Muscle of arm (tissue), 14 donors: ENCODE measurements around the gene NDUFV3. TPM values are rescaled to one million over a fixed set of nuclear protein-coding genes. Genes with fewer than 3 reads are reported as not detected.
A peak's percentile ranks its signal among the peaks of the same experiment; 100 is the strongest.
"Not testable (repeated sequence)": the region's sequence is repeated elsewhere in the genome, so short reads cannot be mapped to it uniquely, and the experiment has no call there.

ENCODE experiments used
- DNase-seq: peaks from one replicate; pipeline ENCODE4 v3.0.0-alpha.2; 2013
- long read RNA-seq, 11 donors: transcript quantifications; one replicate each; lab custom pipeline, GENCODE V29; 2026
- polyA plus RNA-seq, 12 donors: library from polyadenylated mRNA; unstranded; fragments of 120-200 nt; gene quantifications; one replicate each; pipeline ENCODE4 v1.2.1, GENCODE V29; 2013; ENCODE audit not compliant: insufficient read length in 12 of 12

The NDUFV3 gene
- polyA plus RNA-seq, result 10 to 100 TPM; 22.0 to 89.7 (median 33.6) TPM
- long read RNA-seq, donor 1, full-length matches to known transcripts, result 30 of 39 reads
- long read RNA-seq, donor 1, partial matches to known transcripts, result 9 of 39 reads
- long read RNA-seq, donor 1, other reads (novel, unspliced or antisense), result 0 of 39 reads
- long read RNA-seq, donor 2, full-length matches to known transcripts, result 33 of 42 reads
- long read RNA-seq, donor 2, partial matches to known transcripts, result 9 of 42 reads
- long read RNA-seq, donor 2, other reads (novel, unspliced or antisense), result 0 of 42 reads
- long read RNA-seq, donor 3, full-length matches to known transcripts, result 18 of 18 reads
- long read RNA-seq, donor 3, partial matches to known transcripts, result 0 of 18 reads
- long read RNA-seq, donor 3, other reads (novel, unspliced or antisense), result 0 of 18 reads
- long read RNA-seq, donor 4, full-length matches to known transcripts, result 8 of 8 reads
- long read RNA-seq, donor 4, partial matches to known transcripts, result 0 of 8 reads
- long read RNA-seq, donor 4, other reads (novel, unspliced or antisense), result 0 of 8 reads
- long read RNA-seq, donor 5, full-length matches to known transcripts, result 55 of 63 reads
- long read RNA-seq, donor 5, partial matches to known transcripts, result 8 of 63 reads
- long read RNA-seq, donor 5, other reads (novel, unspliced or antisense), result 0 of 63 reads
- long read RNA-seq, donor 6, full-length matches to known transcripts, result 15 of 15 reads
- long read RNA-seq, donor 6, partial matches to known transcripts, result 0 of 15 reads
- long read RNA-seq, donor 6, other reads (novel, unspliced or antisense), result 0 of 15 reads
- long read RNA-seq, donor 7, full-length matches to known transcripts, result 19 of 19 reads
- long read RNA-seq, donor 7, partial matches to known transcripts, result 0 of 19 reads
- long read RNA-seq, donor 7, other reads (novel, unspliced or antisense), result 0 of 19 reads
- long read RNA-seq, donor 8, full-length matches to known transcripts, result 55 of 55 reads
- long read RNA-seq, donor 8, partial matches to known transcripts, result 0 of 55 reads
- long read RNA-seq, donor 8, other reads (novel, unspliced or antisense), result 0 of 55 reads
- long read RNA-seq, donor 9, full-length matches to known transcripts, result 11 of 11 reads
- long read RNA-seq, donor 9, partial matches to known transcripts, result 0 of 11 reads
- long read RNA-seq, donor 9, other reads (novel, unspliced or antisense), result 0 of 11 reads
- long read RNA-seq, donor 10, full-length matches to known transcripts, result 37 of 42 reads
- long read RNA-seq, donor 10, partial matches to known transcripts, result 0 of 42 reads
- long read RNA-seq, donor 10, other reads (novel, unspliced or antisense), result 5 of 42 reads
- long read RNA-seq, donor 11, full-length matches to known transcripts, result 31 of 36 reads
- long read RNA-seq, donor 11, partial matches to known transcripts, result 5 of 36 reads
- long read RNA-seq, donor 11, other reads (novel, unspliced or antisense), result 0 of 36 reads

DNA sequence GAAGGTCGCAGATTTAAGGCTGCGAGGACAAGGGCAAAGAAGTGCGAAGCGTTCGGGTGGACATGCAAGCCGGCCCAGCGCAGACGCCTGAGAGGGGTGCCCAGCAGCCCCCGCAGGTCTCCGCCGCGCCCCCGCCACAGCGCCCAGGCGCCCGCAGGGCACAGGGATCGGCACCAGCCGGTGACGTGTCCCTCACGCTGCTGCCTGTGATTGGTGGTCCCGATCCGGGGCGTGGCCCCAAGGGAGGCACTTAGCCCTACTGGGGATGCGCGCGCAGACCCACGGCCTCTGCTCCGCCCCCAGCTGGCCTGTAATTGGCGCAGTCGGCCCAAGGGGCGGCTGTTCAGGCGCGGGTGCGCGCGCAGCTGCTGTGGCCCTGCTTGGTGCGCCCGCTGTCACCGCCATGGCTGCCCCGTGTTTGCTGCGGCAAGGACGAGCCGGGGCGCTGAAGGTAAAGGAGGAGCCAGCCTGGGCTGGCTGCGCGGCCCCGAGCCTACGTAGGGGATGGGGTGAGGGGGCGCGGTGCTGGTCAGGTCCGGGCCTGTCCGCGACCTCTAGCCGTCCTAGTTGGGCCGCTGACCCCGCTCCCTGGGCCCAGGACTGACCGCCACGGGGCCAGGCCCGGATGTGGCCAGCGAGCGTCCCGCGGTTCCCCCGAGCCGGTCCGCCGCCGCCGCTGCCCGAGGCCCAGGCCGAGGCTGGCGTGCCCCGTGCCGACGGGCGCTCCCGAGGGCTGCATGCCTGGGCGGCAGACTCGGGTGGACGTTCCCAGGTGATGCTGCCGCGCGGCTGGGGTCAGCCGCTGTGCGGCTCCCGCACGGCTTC is at the start of gene NDUFV3:
TSS of gene NDUFV3 (plus strand) at position 379 of the 825 bp plus-strand sequence. CDS start at position 404, 25 bp downstream.
- DNase-seq, result peak; percentile 99

DNA sequence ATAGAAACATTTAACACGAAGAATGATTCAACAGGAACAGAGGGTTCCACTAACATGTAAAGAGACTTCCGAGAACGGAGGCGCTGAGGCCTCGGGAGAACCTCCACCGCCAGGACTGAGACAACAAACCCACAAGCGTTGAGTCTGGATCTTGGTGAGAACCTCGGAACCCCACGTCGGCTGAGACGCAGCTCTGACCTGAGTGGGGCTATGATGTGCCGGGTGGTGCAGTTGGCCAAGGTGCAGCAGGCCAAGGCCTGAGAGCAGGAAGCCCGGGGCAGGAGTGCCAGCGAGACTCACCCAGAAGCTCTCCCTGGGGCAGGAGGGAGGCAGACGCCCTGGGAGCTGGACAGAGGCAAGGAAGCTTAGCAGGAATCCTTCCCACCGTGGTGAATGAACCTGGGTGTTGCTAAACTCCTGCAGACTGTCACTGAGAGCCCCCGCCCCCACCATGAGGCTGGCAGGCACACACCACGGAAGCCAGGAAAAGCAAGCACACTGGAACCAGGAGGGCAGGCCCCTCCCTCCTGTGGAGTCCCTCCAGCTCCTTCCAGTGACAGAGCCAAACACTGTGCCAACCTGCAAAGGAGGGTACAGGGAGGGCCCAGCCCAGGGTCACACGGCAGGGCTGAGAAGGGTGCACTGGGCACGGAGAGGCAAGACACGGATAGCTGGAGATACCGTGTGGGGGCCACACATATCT is 48.5 kb upstream of the NDUFV3 start:
- no peak for DNase-seq

DNA sequence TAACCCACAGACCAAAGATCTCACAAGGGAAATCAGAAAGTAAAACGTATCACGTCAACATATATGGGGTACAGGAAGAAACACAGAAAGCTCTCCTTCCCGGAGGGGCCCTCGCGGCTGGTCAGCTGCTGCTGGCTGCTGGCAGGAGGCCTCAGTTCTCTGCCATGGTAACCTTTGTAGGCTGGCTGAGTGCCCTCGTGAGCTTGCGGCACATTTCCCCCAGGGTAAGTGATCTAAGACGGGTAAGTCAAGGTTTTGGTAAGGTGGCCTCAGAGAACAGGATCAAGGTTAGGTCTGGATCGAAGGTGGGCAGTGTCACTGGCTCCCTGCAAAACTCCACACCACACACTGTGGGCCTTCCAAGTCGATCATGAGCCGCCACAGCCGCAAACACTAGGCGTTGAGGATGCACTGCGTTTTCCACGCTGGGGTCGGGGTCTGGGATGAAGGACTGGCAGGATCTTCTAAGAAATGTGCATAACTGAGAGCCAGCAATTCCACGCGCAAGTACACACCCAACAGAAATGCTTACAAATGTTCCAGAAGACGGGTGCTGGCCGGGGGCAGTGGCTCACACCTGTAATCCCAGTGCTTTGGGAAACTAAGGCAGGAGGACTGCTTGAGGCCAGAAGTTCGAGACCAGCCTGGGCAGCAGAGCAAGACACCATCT is 47.7 kb upstream of the NDUFV3 start:
- no peak for DNase-seq

DNA sequence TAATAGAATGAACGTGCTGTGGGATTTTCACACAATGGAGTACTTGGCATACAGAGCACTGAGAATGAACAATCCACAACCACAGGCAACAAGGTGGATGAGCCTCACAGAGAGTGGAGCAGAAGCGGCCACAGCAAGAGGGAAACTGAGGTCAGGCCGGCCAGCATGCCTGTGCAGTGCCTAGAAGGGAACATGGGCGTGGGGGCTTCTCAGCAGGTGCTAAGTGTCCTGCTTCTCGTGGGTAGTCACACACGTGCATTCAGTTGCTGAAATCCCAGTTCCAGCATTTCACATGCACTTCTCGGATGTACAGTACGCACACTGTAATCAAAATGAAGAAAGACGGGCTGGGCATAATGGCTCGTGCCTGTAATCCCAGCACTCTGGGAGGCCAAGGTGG is 46.9 kb upstream of the NDUFV3 start:
- DNase-seq, result no peak

DNA sequence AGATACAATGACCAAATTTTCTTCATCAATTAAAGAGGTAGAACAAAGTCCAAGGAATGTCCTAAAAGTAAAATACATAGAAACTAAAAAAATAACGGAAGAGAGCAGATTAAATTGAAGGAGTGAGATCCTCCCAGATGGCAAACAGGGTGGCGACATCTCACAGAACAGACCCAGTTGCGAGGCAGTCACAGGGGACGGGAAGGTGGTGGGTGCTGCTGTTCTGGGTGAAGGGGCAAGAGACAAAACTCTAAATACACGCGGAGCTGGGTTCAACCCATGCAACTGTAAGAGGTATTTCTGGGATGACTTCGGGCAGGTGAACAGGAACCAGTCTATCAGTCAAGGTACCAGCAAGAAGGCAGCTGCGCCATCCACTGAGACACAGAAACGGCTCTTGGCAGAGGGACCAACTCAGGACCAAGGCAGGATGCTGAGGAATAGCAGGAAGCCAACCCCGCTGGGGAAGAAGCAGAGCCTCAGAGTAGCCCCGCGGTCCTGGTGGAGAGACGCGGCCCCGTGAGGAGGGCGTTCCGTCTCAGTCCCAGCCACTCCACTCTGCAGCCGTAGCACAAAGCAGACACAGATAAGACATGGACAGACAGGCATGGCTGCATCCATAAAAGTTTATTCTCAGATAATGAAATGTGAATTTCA is 45.9 kb upstream of the NDUFV3 start:
- DNase-seq, result no peak

DNA sequence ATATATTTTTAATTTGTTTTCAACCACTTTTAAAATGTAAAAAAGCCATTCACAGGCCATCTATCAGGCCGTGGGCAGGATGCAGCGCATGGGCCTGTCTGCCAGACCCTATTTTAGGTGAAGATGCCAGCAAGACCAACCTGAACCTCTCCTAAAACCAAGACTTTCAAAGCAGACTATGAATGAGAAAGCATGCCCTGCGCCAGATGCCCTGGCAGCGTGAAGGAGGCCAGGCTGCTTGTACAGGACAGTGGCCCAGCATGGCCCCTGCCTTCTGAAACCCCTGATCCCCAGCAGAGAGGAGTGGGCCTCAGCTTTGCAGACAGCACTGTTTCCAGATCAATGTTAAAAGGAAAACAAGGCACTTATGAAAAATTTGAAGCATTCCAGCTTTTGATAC is 45.4 kb upstream of the NDUFV3 start:
- no peak for DNase-seq

DNA sequence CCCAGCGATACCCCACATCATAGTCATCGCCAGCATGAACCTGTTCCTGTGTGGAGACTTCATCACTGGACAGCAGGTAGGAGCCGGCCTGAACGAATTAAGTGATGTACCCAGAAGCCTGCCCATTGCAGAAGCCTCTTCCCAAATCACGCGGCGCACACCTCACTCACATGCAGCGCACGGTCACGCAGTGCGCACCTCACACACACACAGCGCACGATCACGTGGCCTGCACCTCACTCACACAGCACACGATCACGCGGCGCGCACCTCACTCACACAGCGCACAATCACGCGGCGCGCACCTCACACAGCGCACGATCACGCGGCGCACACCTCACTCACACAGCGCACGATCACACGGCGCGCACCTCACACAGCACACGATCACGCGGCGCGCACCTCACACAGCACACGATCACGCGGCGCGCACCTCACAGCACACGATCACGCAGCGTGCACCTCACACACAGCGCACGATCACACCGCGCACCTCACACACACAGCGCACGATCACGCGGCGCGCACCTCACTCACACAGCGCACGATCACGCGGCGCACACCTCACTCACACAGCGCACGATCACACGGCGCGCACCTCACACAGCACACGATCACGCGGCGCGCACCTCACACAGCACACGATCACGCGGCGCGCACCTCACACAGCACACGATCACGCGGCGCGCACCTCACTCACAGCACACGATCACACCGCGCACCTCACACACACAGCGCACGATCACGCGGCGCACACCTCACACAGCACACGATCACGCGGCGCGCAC is 44.8 kb upstream of the NDUFV3 start:
- DNase-seq, result not testable (repeated sequence)

DNA sequence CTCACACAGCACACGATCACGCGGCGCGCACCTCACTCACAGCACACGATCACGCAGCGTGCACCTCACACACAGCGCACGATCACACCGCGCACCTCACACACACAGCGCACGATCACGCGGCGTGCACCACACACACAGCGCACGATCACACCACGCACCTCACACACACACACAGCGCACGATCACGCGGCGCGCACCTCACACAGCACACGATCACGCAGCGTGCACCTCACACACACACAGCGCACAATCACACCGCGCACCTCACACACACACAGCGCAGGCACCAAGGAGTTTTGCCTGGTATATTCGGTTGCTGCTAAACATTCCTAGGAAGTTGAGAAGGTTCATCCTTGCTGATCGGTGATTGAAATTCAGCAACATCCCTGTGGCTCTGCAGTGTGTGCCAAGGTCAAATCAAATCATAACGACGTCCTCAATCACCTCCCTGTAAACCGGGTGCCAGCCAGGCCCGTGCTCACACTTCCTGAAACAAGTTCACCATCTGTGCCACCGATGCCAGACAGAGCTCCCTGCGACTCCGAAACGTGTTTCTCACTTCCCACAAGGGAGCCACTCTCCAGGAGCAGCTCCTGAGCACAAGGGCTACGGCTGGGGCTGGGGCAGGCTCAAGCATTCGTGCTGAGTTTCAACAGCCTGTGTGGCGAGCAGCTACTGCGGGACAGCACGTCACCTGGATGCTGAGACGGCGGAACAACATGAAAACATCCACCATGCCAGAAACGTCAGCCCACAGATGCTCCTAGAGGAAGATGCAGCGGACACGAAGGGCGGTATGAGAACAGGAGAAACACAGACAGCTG is 44.0 kb upstream of the NDUFV3 start:
- DNase-seq, result no peak

DNA sequence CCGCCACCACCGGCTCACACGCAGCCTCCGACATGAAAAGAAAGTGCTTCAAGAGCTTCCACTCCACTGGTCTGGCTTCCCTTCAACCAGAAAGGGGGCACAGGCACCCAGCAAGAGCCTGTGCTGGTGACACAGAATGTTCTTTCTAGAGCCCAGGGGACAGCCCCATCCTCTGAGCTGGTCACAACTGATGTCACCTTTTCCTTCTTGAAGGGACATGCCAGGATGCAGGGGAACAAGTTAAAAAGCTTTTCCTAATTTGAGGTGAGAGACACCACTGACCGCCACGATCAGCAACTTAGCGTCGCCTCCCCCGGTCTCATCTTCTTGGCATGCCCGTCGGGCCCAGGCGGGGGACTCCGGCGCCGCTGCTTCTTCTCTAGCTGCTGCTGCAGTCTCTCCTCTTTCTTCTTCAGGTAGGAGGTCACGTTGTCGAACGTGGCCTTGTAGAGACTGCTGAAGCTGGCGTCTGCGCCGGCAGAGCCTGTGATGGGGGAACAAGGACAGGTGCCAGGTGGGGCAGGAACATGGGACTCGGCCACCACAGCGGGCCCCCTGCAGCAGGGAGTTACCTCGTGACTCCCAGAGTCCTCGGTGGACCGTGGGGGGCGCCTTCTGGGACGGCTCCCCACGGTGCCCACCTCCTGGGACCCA is 43.2 kb upstream of the NDUFV3 start:
- DNase-seq, result no peak

DNA sequence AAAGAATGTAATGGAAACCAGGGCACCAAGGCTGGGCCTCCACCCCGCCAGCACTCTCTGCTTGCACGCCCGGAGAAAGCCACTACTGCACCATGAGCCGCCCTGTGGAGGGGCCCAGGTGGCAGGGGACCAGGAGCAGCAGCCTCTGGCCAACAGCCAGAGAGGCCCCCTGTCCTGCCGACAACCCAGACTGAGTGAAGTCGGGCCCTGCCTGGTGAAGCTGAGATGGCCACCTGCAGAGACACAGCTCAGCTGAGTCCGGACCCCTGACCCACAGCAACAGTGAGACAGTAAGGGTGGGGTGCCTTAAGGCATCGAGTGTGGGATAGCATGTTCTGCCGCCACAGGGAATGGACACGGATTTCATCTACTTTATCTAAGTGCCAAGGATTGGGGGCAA is 42.6 kb upstream of the NDUFV3 start:
- DNase-seq, result no peak

DNA sequence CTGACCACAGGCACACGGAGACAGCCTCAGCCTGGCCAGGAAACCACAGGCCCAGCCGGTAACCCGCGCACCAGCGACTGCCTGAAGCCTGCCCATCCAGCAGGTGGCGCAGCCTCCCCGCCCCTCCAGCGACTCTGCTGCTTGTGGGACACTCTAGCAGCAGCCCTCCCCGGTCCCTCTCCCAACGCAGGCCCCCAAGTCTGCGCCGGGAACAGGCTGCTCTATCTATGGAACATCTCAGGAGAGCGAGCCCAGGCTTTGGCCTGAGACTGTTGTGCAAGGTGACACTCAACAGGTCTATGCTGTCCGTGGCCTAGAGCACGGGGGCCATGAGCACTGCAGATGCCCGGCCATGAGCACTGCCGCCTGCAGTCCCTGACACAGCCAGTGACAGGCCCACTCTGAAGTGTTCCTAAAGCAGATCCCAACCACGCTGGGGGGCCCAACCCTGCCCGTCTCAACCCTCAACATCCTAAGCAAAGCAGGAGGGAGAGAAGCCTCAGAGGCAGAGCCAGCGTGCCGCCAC is 42.2 kb upstream of the NDUFV3 start:
- DNase-seq, result no peak

DNA sequence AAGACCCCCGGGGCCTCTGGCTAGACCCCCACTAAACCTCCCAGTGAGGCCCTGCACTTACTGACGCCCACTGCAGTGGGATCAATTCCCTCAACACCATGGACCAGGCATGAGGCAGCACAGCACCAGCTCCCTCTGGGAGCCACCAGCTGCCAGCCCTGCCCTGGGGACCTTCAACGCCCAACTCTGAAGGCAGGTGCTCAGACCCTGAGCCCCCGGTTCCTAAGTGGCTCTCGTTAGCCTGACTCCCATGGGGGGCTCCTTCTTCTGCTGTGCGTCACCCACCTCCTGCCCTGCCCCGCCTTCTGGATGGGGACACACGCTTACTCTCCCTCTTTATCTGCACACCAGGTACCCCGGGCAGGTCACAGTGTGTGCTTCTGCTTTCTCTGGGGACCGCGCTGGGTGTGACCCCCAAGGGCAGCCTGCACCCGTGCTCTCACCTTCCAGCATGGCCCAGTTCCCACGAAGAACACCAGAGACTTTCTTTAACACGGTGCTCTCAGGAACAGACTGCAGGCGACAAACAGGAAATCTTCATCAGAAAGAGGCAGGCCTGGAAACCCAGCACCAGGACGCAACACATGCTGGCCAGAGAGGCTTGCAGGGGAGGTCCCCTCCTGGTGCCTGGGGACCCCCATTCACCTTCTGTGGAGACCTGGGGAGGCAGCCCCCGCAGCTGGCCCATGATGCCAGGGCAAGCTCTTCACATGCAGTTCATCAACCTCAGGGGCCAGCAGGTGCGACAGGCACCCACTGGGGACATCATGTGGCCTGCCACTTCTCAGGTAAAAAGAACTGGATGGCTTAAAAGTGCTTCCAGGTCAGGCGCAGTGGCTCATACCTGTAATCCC is 41.1 kb upstream of the NDUFV3 start:
- no peak for DNase-seq

DNA sequence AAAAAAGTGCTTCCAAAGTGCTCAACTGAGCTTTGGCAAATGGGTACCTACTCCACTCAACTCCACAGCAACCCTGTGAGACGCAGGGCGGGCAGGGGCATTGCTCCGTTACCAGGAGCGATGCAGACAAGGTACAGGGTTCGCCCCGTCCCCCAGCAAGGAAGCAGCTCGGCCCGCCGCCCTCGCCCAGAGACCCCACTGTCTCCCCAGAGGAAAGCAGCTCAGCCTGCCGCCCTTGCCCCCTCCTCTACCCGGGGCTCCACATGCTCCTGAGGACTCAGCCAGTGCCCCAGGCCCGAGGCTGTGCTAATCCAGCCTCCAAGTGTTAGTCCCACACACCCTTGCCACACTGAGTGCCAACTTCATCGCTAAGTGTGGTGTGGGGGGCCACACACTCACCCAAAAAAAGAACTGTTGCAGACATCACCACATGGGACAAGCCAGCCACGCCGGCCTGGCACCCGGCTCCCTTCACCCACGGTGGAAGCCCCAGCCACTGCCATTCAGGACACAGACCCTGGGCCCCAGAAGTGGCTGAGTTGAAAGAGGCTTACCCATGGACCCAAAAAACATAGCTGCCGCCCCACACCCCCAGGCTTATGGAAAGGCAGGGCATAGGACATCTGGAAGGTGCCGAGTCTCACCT is 40.1 kb upstream of the NDUFV3 start:
- no peak for DNase-seq

DNA sequence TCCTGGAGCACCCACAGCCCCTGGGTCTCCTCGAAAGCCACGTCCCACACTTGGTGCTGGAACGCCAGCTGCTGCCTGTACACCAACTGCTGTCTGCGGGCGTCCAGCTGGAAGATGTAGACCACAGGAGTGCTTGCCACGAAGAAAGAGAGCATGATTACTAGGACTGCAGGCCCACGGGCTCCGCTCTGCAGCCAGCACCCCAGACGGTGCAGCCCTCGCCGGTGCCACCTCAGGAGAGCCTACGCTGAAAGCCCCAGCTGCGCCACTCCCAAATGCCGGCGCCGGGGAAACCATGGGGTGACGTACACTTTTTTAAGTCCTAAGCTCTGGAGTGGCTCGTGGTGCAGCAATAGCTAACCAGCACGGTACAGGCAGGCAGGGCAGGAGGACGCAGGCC is 39.5 kb upstream of the NDUFV3 start:
- no peak for DNase-seq
